ENCODE results near the gene SLC5A9.
"Not testable (repeated sequence)": the region's sequence is repeated elsewhere in the genome, so short reads cannot be mapped to it uniquely, and the experiment has no call there.

The SLC5A9 gene

GRCh38 chr1:48266576-48266975, 44.1 kb downstream of the SLC5A9 start:
- TF ChIP-seq, protein P1, sequence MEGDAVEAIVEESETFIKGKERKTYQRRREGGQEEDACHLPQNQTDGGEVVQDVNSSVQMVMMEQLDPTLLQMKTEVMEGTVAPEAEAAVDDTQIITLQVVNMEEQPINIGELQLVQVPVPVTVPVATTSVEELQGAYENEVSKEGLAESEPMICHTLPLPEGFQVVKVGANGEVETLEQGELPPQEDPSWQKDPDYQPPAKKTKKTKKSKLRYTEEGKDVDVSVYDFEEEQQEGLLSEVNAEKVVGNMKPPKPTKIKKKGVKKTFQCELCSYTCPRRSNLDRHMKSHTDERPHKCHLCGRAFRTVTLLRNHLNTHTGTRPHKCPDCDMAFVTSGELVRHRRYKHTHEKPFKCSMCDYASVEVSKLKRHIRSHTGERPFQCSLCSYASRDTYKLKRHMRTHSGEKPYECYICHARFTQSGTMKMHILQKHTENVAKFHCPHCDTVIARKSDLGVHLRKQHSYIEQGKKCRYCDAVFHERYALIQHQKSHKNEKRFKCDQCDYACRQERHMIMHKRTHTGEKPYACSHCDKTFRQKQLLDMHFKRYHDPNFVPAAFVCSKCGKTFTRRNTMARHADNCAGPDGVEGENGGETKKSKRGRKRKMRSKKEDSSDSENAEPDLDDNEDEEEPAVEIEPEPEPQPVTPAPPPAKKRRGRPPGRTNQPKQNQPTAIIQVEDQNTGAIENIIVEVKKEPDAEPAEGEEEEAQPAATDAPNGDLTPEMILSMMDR (conservative IDR thresholded peaks at IDR 0.05; ENCODE audit: low read length): no peak
- no peak overlapping the region for H3K4me3 ChIP-seq (ENCODE audit: low read length)
- no peak for DNase-seq (ENCODE audit: low read depth)

DNA sequence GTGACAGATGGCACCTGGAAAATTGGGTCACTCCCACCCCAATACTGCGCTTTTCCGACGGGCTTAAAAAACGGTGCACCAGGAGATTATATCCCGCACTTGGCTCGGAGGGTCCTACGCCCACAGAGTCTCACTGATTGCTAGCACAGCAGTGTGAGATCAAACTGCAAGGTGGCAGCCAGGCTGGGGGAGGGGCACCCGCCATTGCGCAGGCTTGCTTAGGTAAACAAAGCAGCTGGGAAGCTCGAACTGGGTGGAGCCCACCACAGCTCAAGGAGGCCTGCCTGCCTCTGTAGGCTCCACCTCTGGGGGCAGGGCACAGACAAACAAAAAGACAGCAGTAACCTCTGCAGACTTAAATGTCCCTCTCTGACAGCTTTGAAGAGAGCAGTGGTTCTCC, 54.9 kb downstream of the SLC5A9 start:
- not testable (repeated sequence) for H3K4me3 ChIP-seq (ENCODE audit: low read length); DNase-seq (ENCODE audit: low read depth)

GRCh38 chr1:48282329-48282728, 59.8 kb downstream of the SLC5A9 start:
- not testable (repeated sequence) for H3K4me3 ChIP-seq (ENCODE audit: low read length); DNase-seq (ENCODE audit: low read depth)

DNA sequence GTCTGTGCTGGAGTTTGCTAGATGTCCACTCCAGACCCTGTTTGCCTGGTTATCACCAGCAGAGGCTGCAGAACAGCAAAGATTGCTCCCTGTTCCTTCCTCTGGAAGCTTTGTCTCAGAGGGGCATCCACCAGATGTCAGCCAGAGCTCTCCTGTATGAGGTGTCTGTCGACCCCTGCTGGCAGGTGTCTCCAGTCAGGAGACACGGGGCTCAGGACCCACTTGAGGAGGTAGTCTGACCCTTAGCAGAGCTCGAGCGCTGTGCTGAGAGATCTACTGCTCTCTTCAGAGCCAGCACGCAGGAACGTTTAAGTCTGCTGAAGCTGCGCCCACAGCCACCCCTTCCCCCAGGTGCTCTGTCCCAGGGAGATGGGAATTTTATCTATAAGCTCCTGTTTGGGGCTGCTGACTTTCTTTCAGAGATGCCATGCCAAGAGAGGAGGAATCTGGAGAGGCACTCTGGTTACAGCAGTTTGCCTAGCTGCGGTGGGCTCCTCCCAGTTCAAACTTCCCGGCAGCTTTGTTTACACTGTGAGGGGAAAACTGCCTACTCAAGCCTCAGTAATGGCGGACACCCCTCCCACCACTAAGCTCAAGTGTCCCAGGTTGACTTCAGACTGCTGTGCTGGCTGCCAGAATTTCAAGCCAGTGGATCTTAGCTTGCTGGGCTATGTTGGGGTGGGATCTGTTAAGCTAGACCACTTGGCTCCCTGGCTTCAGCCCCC, 62.3 kb downstream of the SLC5A9 start:
- DNase-seq (ENCODE audit: low read depth); H3K4me3 ChIP-seq (ENCODE audit: low read length): not testable (repeated sequence)

DNA sequence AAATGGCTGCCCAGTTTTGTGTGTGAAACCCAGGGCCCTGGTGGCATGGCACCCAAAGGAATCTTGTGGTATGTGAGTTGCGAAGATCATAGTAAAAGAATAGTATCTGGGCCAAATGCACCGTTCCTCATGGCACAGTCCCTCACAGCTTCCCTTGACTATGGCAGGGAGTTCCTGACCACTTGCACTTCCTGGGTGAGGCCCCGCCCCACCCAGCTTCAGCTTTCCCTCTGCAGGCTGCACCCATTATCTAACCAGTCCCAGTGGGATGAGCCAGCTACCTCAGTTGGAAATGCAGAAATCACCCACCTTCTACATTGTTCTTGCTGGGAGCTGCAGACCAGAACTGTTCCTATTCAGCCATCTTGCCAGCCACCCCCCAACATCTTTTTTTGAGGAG, 63.0 kb downstream of the SLC5A9 start:
- DNase-seq (ENCODE audit: low read depth): no peak
- TF ChIP-seq, protein P1 (conservative IDR thresholded peaks at IDR 0.05; ENCODE audit: low read length): no peak
- no peak overlapping the region for H3K4me3 ChIP-seq (ENCODE audit: low read length)

GRCh38 chr1:48291421-48291820, 68.9 kb downstream of the SLC5A9 start:
- TF ChIP-seq, protein P1 (conservative IDR thresholded peaks at IDR 0.05; ENCODE audit: low read length): no peak
- no peak overlapping the region for H3K4me3 ChIP-seq (ENCODE audit: low read length)
- DNase-seq (ENCODE audit: low read depth): no peak

DNA sequence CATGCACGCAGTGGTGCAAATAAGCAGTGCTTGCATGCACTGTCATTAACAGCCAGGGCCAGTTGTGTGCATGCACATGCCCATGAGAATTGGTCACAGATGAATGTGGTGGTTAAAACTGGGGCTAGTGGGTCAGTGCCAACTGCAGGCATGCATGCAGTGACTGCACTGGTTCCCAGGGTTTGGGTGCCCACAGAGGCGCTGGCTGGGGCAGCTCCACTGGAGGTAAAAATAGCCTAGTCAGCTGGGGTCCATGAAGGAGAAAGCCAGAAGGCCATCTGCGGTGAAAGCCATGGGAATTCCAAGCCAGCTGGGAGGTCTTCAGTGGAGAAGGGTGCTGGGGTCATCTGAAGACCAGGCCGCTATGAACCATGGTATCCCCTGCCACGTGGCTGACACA, 70.2 kb downstream of the SLC5A9 start:
- no peak for DNase-seq (ENCODE audit: low read depth)
- TF ChIP-seq, protein P1 (conservative IDR thresholded peaks at IDR 0.05; ENCODE audit: low read length): no peak
- no peak overlapping the region for H3K4me3 ChIP-seq (ENCODE audit: low read length)

GRCh38 chr1:48294094-48294493, 71.6 kb downstream of the SLC5A9 start:
- not testable (repeated sequence) for H3K4me3 ChIP-seq (ENCODE audit: low read length); DNase-seq (ENCODE audit: low read depth)

DNA sequence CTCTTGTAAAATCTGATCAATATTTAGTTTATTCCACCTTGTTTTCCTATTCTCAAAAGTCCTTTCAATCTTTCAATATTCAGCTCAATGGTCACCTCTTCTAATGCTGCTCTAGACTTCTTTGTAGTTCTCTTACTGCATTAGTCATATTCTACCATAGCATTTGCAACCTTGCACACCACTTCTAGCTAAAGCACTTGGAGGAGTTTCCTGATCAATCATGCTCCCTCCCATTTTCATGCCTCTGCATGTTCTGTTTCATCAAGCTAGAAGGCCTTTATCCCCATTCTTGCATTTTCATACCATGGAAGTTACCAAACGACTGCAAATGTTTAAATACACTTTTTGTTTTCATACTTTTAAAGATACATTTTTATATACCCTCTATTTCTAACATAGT, 72.1 kb downstream of the SLC5A9 start:
- DNase-seq (ENCODE audit: low read depth): no peak
- TF ChIP-seq, protein P1 (conservative IDR thresholded peaks at IDR 0.05; ENCODE audit: low read length): no peak
- no peak overlapping the region for H3K4me3 ChIP-seq (ENCODE audit: low read length)
